B cell (primary cell): ENCODE measurements around the gene TM6SF1. TPM values are rescaled to one million over a fixed set of nuclear protein-coding genes. Genes with fewer than 3 reads are reported as not detected.

Source experiments
- ATAC-seq: fragments of 200-7000 bp; cut with Tn5 transposase; one replicate; pipeline ENCODE4 v1.10.0; 2021; ENCODE audit warnings: low read depth, mild to moderate bottlenecking, moderate number of reproducible peaks, moderate library complexity
- CTCF ChIA-PET: fragments of 350-600 bp; sonication (Branson Sonifier 250); formaldehyde crosslinking; loops from one replicate; lab custom pipeline; 2021; ENCODE audit warnings: antibody characterized with exemption, inconsistent platforms; lab: Charles Lee
- POLR2A ChIA-PET: fragments of 350-600 bp; sonication (Branson Sonifier 250); formaldehyde crosslinking; loops from one replicate; lab custom pipeline; 2021; ENCODE audit warnings: antibody characterized with exemption; lab: Charles Lee
- DNase-seq: peaks from one replicate; pipeline ENCODE4 v3.0.0; 2013
- H2AFZ ChIP-seq: 2 replicates; pipeline ENCODE4 v1.6.1; 2012; ENCODE audit warnings: mild to moderate bottlenecking, low read depth, low read length; ENCODE audit not compliant: insufficient read depth, poor library complexity, severe bottlenecking
- H3K27ac ChIP-seq, 2 donors: 1 replicate in 1 of 2; 2 replicates in 1 of 2; pipeline ENCODE4 v1.5.1; 2012 to 2013; ENCODE audit warnings: low read length in 2 of 2, mild to moderate bottlenecking in 2 of 2, moderate library complexity in 1 of 2
- H3K27me3 ChIP-seq, 4 experiments: fragments of 200-600 bp in 1 of 4; sonication (generic) in 1 of 4; replicated peaks in 1 of 4; 1 replicate in 2 of 4; 2 replicates in 2 of 4; pipeline versions ENCODE4 v1.6.1 to v1.7.0; 2013 to 2016; ENCODE audit warnings: low read length in 3 of 4, mild to moderate bottlenecking in 2 of 4, mixed read lengths in 1 of 4, moderate library complexity in 1 of 4; ENCODE audit not compliant: insufficient read depth in 4 of 4, control insufficient read depth in 3 of 4; ENCODE audit errors: control extremely low read depth in 1 of 4
- H3K36me3 ChIP-seq, 2 experiments: replicated peaks in 1 of 2; 1 replicate in 1 of 2; 2 replicates in 1 of 2; pipeline versions ENCODE4 v1.6.1 to v1.7.1; 2013; ENCODE audit warnings: low read length in 1 of 2; ENCODE audit not compliant: insufficient read depth in 2 of 2, control insufficient read depth in 1 of 2; ENCODE audit errors: control extremely low read depth in 1 of 2, extremely low read depth in 1 of 2
- H3K4me1 ChIP-seq, 2 donors: fragments of 200-600 bp in 1 of 2; sonication (generic) in 1 of 2; 1 replicate in 1 of 2; 2 replicates in 1 of 2; pipeline versions ENCODE4 v1.5.1 to v1.6.1; 2013 to 2017; ENCODE audit warnings: low read length in 2 of 2; ENCODE audit not compliant: control insufficient read depth in 2 of 2, insufficient read depth in 2 of 2
- H3K4me2 ChIP-seq: replicated peaks from 2 replicates; pipeline ENCODE3; 2012; ENCODE audit warnings: mild to moderate bottlenecking, low read depth, low read length; ENCODE audit not compliant: poor library complexity, severe bottlenecking
- H3K4me3 ChIP-seq, 5 experiments: fragments of 200-600 bp in 1 of 5; sonication (generic) in 1 of 5; 1 replicate in 3 of 5; 2 replicates in 2 of 5; pipeline versions ENCODE4 v1.5.1 to v1.7.0; 2011 to 2016; ENCODE audit warnings: low read length in 4 of 5, mild to moderate bottlenecking in 4 of 5, low read depth in 2 of 5, control low read depth in 1 of 5, moderate library complexity in 1 of 5; ENCODE audit not compliant: insufficient read depth in 1 of 5; ENCODE audit errors: control extremely low read depth in 1 of 5, extremely low read depth in 1 of 5
- H3K79me2 ChIP-seq: fragments of 200-600 bp; sonication (generic); one replicate; pipeline ENCODE4 v1.6.0; 2016; ENCODE audit warnings: low read length; ENCODE audit not compliant: control insufficient read depth, insufficient read depth
- H3K9ac ChIP-seq: fragments of 200-600 bp; sonication (generic); 2 replicates; pipeline ENCODE4 v1.6.1; 2017; ENCODE audit warnings: mild to moderate bottlenecking, low read length, moderate library complexity
- H3K9me3 ChIP-seq, 3 donors: one replicate each; pipeline versions ENCODE4 v1.6.1 to v1.7.1; 2013; ENCODE audit warnings: low read length in 2 of 3; ENCODE audit not compliant: control insufficient read depth in 2 of 3, insufficient read depth in 1 of 3; ENCODE audit errors: control extremely low read depth in 1 of 3
- H4K20me1 ChIP-seq: 2 replicates; pipeline ENCODE4 v1.6.0; 2012; ENCODE audit warnings: mild to moderate bottlenecking, low read length; ENCODE audit not compliant: insufficient read depth, control insufficient read depth, poor library complexity, severe bottlenecking
- H3K27ac Mint-ChIP-seq: one replicate; pipeline ENCODE4 v1.8.0; 2021; ENCODE audit warnings: mixed read lengths
- H3K27me3 Mint-ChIP-seq: one replicate; pipeline ENCODE4 v1.8.0; 2021; ENCODE audit warnings: mixed read lengths
- H3K4me1 Mint-ChIP-seq: one replicate; pipeline ENCODE4 v1.8.0; 2021; ENCODE audit warnings: mixed read lengths
- H3K4me3 Mint-ChIP-seq: one replicate; pipeline ENCODE4 v1.8.0; 2021; ENCODE audit warnings: mixed read lengths
- H3K9me3 Mint-ChIP-seq: one replicate; pipeline ENCODE4 v1.8.0; 2022; ENCODE audit warnings: mixed read lengths; ENCODE audit not compliant: insufficient read depth
- EZH2 ChIP-seq: IDR thresholded peaks from 2 replicates; pipeline ENCODE4 v1.6.1; 2012; ENCODE audit warnings: borderline replicate concordance, low read depth, mild to moderate bottlenecking, moderate library complexity, low read length; ENCODE audit not compliant: insufficient read depth, poor library complexity, severe bottlenecking
- WGBS: methylation state at CpG from one replicate; pipeline ENCODE4 v1.1.5; 2013; ENCODE audit warnings: missing lambda C conversion rate; ENCODE audit not compliant: insufficient coverage; 5-methylcytosine and 5-hydroxymethylcytosine counted together
- intact Hi-C: fragments of 100-400 bp; cut with micrococcal nuclease; formaldehyde crosslinking; loops from one replicate; pipeline ENCODE4 v1.10.0; 2022
- polyA plus RNA-seq: library from polyadenylated mRNA; depleted of rRNA; stranded (reverse); fragments of >200 nt; gene quantifications from 2 replicates; pipeline ENCODE4 v1.2.3, GENCODE V29; 2012
- total RNA-seq, 2 donors: library from RNA; stranded (reverse); fragments of 120-200 nt in 1 of 2; gene quantifications; 1 replicate in 1 of 2; 2 replicates in 1 of 2; pipeline versions ENCODE4 v1.2.3 to v1.2.4, GENCODE V29; 2013 to 2022
- TF ChIP-seq, protein P1 (sequence below): fragments of 200-600 bp; IDR thresholded peaks from one replicate; pipeline ENCODE4 v1.8.0; 2022; ENCODE audit warnings: antibody characterized with exemption, mild to moderate bottlenecking

TM6SF1 gene
- total and polyA plus RNA-seq, 2 donors (not counting 1 experiment from before 2014, with no cell fraction given): 1.1 to 1.6 TPM

DNA sequence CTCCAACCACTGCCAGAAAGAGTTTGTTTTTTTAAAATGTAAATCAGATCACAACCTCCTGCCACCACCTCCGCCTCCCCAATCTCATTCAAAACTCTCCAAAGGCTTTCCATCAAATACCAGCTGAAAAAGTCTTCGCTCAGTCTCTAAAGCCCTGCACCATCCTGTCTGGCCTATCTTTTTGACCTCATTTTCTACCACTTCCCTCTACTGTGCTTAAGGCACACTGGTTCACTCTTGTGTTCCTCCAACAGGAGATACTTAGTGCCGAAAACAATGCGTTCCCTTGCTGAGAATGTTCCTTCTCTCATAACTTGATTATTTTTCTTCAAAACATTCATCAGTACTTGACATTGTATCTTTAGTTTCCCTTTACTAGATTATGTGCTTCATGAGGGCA is 43.9 kb upstream of the TM6SF1 start:
- no peak overlapping the region for H3K27ac Mint-ChIP-seq
- no peaks in the 10 kb centered on the region for H3K9me3 ChIP-seq
- no peak for ATAC-seq
- H3K9me3 Mint-ChIP-seq: no peaks in the 10 kb centered on the region
- peak overlapping the region; percentile 5 for H3K9ac ChIP-seq
- WGBS: 72% methylated on average over 4 of the region's 4 CpGs
- peaks cover 48% of the 10 kb centered on the region in 2 donors for H3K4me1 ChIP-seq
- H4K20me1 ChIP-seq: peaks cover 62% of the 10 kb centered on the region
- H3K27me3 ChIP-seq: no peaks in the 10 kb centered on the region
- no peaks in the 10 kb centered on the region for H3K27me3 Mint-ChIP-seq
- H3K4me1 Mint-ChIP-seq: peaks cover 12% of the 10 kb centered on the region
- H3K4me2 ChIP-seq: peak overlapping the region; percentile 90
- peak overlapping the region in 1 of 2 donors; percentile 84 for H3K27ac ChIP-seq
- H3K4me3 Mint-ChIP-seq: no peak overlapping the region
- ChIA-PET CTCF (interaction anchor here (0.8 kb wide), 1 partner anchor 524 kb away, joined by 3 read pairs; the partner anchor contains the start of gene RPS17), POLR2A (no interaction called here)
- peaks cover 5 to 15% of the 10 kb centered on the region in 2 experiments for H3K36me3 ChIP-seq
- TF ChIP-seq EZH2: no peak
- TF ChIP-seq, protein P1, sequence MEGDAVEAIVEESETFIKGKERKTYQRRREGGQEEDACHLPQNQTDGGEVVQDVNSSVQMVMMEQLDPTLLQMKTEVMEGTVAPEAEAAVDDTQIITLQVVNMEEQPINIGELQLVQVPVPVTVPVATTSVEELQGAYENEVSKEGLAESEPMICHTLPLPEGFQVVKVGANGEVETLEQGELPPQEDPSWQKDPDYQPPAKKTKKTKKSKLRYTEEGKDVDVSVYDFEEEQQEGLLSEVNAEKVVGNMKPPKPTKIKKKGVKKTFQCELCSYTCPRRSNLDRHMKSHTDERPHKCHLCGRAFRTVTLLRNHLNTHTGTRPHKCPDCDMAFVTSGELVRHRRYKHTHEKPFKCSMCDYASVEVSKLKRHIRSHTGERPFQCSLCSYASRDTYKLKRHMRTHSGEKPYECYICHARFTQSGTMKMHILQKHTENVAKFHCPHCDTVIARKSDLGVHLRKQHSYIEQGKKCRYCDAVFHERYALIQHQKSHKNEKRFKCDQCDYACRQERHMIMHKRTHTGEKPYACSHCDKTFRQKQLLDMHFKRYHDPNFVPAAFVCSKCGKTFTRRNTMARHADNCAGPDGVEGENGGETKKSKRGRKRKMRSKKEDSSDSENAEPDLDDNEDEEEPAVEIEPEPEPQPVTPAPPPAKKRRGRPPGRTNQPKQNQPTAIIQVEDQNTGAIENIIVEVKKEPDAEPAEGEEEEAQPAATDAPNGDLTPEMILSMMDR: no peak
- intact Hi-C loops: no loop called here
- peaks cover 83% of the 10 kb centered on the region for H3K79me2 ChIP-seq
- DNase-seq: peak; percentile 18
- H2AFZ ChIP-seq: no peak overlapping the region
- H3K4me3 ChIP-seq: peak overlapping the region in 1 of 5 experiments; percentile 3

DNA sequence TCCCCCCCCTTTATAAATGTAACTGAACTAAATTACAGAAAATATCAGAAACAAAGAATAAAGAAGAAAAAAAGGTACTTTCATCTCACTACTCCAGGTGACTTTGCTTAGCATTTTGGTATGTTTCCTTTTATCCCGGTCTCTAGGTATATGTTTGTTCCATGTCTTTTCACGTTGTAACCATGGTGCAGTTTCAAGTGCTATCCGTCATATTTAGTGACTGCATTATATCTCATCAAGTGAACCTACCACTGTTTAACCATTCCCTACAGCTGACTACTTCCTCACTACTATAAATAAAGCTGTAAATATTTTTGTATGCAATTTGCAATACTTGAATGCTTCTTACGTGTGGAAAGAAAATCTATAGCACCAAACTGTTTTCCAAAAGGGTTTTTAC is 42.6 kb upstream of the TM6SF1 start:
- POLR2A ChIA-PET: no interaction called here
- H3K4me3 Mint-ChIP-seq: peak overlapping the region; percentile 78
- Histone ChIP-seq H3K9me3 (peaks cover 0 to 5% (median 3%) of the 10 kb centered on the region in 3 donors), H3K4me3 (peak overlapping the region in 2 of 5 experiments; percentile 10 to 87), H2AFZ (no peak overlapping the region), H3K79me2 (peaks cover 70% of the 10 kb centered on the region), H3K27ac (peak overlapping the region in 1 of 2 donors; percentile 84), H3K4me2 (peak overlapping the region; percentile 90), H3K4me1 (peaks cover 48% of the 10 kb centered on the region in 2 donors), H4K20me1 (peaks cover 49% of the 10 kb centered on the region), H3K27me3 (no peaks in the 10 kb centered on the region), H3K9ac (peak overlapping the region; percentile 85), H3K36me3 (peaks cover 5 to 15% of the 10 kb centered on the region in 2 experiments)
- H3K27me3 Mint-ChIP-seq: no peaks in the 10 kb centered on the region
- WGBS: no CpG with 5 or more reads among the region's 4 CpGs
- peak overlapping the region; percentile 1 for H3K27ac Mint-ChIP-seq
- intact Hi-C loops: no loop called here
- DNase-seq (peak; percentile 13), ATAC-seq (no peak)
- CTCF ChIA-PET: interaction anchor here (1.1 kb wide), 1 partner anchor 65 kb away, joined by 3 read pairs; no protein-coding TSS in a partner anchor
- TF ChIP-seq, protein P1: no peak
- TF ChIP-seq EZH2: no peak
- peaks cover 10% of the 10 kb centered on the region for H3K4me1 Mint-ChIP-seq
- H3K9me3 Mint-ChIP-seq: no peaks in the 10 kb centered on the region
